Brain microvascular endothelial cell (primary cell): Measurements from ENCODE around the gene CNTNAP3B.
"Not testable (repeated sequence)": the region's sequence is repeated elsewhere in the genome, so short reads cannot be mapped to it uniquely, and the experiment has no call there.

Source experiments
- DNase-seq: peaks from one replicate; pipeline ENCODE4 v3.0.0-alpha.2; 2020
- H3K27ac ChIP-seq: fragments of 250-450 bp; sonication (Bioruptor Pico); 2 replicates; pipeline ENCODE4 v1.5.1; 2020; ENCODE audit warnings: mild to moderate bottlenecking, moderate library complexity
- H3K27me3 ChIP-seq: fragments of 250-450 bp; sonication (Bioruptor Pico); replicated peaks from 2 replicates; pipeline ENCODE4 v1.5.1; 2020; ENCODE audit warnings: mild to moderate bottlenecking
- H3K36me3 ChIP-seq: fragments of 250-450 bp; sonication (Bioruptor Pico); replicated peaks from 2 replicates; pipeline ENCODE4 v1.5.1; 2020; ENCODE audit warnings: mild to moderate bottlenecking
- H3K4me3 ChIP-seq: 2 replicates; pipeline ENCODE4 v1.5.1; 2011; ENCODE audit warnings: low read depth, mild to moderate bottlenecking, control low read depth, low read length, moderate library complexity
- in situ Hi-C: cut with HindIII; loops from 2 replicates; pipeline ENCODE4 v1.10.0; 2017; ENCODE audit warnings: low sequenced_read_pairs, low pct_ligation_motif_present

Gene CNTNAP3B

GRCh38 chr9:42129073-42129729 lies at the start of gene CNTNAP3B:
Gene CNTNAP3B, minus strand, starts transcription at chr9:42129426. Its CDS starts 332 bp downstream, at chr9:42129094.
- H3K27me3 ChIP-seq, H3K4me3 ChIP-seq, in situ Hi-C loops, H3K36me3 ChIP-seq, H3K27ac ChIP-seq: not testable (repeated sequence)
- DNase-seq: peak; percentile 0

- in situ Hi-C loops: not testable (repeated sequence)
Observed at GRCh38 chr9:42160299-42160698, 31.1 kb upstream of the CNTNAP3B start.

GRCh38 chr9:42127056-42127841 lies 2.0 kb downstream of the CNTNAP3B start:
- H3K4me3 ChIP-seq, H3K36me3 ChIP-seq, H3K27me3 ChIP-seq, in situ Hi-C loops, H3K27ac ChIP-seq: not testable (repeated sequence)
- peak; percentile 0 for DNase-seq

More at GRCh38 chr9:42160299-42160698, 31.1 kb upstream of the CNTNAP3B start:
- not testable (repeated sequence) for H3K27ac ChIP-seq, H3K4me3 ChIP-seq, H3K27me3 ChIP-seq, H3K36me3 ChIP-seq
- peak; percentile 1 for DNase-seq

- in situ Hi-C loops, DNase-seq: not testable (repeated sequence)
Observed at GRCh38 chr9:42121007-42121406, 8.2 kb downstream of the CNTNAP3B start.

GRCh38 chr9:42095929-42096328 lies 33.3 kb downstream of the CNTNAP3B start:
- H3K27ac ChIP-seq, DNase-seq, H3K4me3 ChIP-seq, H3K27me3 ChIP-seq, in situ Hi-C loops, H3K36me3 ChIP-seq: not testable (repeated sequence)

More at GRCh38 chr9:42121007-42121406, 8.2 kb downstream of the CNTNAP3B start:
- H3K27me3 ChIP-seq, H3K4me3 ChIP-seq, H3K36me3 ChIP-seq, H3K27ac ChIP-seq: not testable (repeated sequence)

- H3K36me3 ChIP-seq, H3K4me3 ChIP-seq, in situ Hi-C loops, DNase-seq, H3K27ac ChIP-seq, H3K27me3 ChIP-seq: not testable (repeated sequence)
Observed at GRCh38 chr9:42084559-42084952, 44.7 kb downstream of the CNTNAP3B start.

- H3K36me3 ChIP-seq, H3K27me3 ChIP-seq, in situ Hi-C loops, H3K4me3 ChIP-seq, H3K27ac ChIP-seq, DNase-seq: not testable (repeated sequence)
Observed at GRCh38 chr9:42083877-42084558, 45.2 kb downstream of the CNTNAP3B start.

- H3K27me3 ChIP-seq, H3K27ac ChIP-seq, H3K36me3 ChIP-seq, H3K4me3 ChIP-seq, in situ Hi-C loops, DNase-seq: not testable (repeated sequence)
Observed at GRCh38 chr9:42080376-42080775, 48.9 kb downstream of the CNTNAP3B start.

- H3K36me3 ChIP-seq, H3K4me3 ChIP-seq, in situ Hi-C loops, H3K27ac ChIP-seq, H3K27me3 ChIP-seq, DNase-seq: not testable (repeated sequence)
Observed at GRCh38 chr9:42074868-42075267, 54.4 kb downstream of the CNTNAP3B start.

- H3K4me3 ChIP-seq, DNase-seq, in situ Hi-C loops, H3K36me3 ChIP-seq, H3K27me3 ChIP-seq, H3K27ac ChIP-seq: not testable (repeated sequence)
Observed at GRCh38 chr9:42071026-42071425, 58.2 kb downstream of the CNTNAP3B start.

- in situ Hi-C loops, H3K27me3 ChIP-seq, H3K4me3 ChIP-seq, DNase-seq, H3K27ac ChIP-seq, H3K36me3 ChIP-seq: not testable (repeated sequence)
Observed at GRCh38 chr9:42070035-42070799, 59.0 kb downstream of the CNTNAP3B start.

GRCh38 chr9:42053874-42054273 lies 75.4 kb downstream of the CNTNAP3B start:
- H3K27me3 ChIP-seq, H3K27ac ChIP-seq, in situ Hi-C loops, H3K4me3 ChIP-seq, H3K36me3 ChIP-seq, DNase-seq: not testable (repeated sequence)

GRCh38 chr9:42050701-42051100 lies 78.5 kb downstream of the CNTNAP3B start:
- in situ Hi-C loops, H3K27me3 ChIP-seq, H3K36me3 ChIP-seq, H3K27ac ChIP-seq, DNase-seq, H3K4me3 ChIP-seq: not testable (repeated sequence)
